Measurements from ENCODE around the gene SLC25A30.

DNA sequence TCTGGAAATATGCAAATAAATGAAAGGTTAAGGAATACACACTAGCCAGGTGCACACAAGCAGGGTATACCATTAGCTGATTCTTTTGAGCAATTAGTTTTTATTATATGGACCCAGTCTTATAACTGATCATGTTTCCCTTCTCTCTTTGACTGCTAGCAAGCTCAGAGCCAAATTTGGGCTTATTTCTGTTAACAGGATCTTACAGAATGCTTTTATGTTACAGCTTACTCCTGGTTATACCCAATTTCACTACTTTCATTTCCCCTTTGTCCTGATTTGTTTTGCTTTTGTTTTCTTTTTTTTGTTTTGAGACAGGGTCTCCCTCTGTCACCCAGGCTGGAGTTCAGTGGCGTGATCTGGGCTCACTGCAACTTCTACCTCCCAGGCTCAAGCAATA is 64.3 kb downstream of the SLC25A30 start:
- TF ChIP-seq, protein P1, sequence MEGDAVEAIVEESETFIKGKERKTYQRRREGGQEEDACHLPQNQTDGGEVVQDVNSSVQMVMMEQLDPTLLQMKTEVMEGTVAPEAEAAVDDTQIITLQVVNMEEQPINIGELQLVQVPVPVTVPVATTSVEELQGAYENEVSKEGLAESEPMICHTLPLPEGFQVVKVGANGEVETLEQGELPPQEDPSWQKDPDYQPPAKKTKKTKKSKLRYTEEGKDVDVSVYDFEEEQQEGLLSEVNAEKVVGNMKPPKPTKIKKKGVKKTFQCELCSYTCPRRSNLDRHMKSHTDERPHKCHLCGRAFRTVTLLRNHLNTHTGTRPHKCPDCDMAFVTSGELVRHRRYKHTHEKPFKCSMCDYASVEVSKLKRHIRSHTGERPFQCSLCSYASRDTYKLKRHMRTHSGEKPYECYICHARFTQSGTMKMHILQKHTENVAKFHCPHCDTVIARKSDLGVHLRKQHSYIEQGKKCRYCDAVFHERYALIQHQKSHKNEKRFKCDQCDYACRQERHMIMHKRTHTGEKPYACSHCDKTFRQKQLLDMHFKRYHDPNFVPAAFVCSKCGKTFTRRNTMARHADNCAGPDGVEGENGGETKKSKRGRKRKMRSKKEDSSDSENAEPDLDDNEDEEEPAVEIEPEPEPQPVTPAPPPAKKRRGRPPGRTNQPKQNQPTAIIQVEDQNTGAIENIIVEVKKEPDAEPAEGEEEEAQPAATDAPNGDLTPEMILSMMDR (IDR thresholded peaks at IDR 0.05) = no peak
- no peak for TF ChIP-seq POLR2A (IDR thresholded peaks at IDR 0.05)
